ENCODE data around the gene BBOF1. TPM values are rescaled to one million over a fixed set of nuclear protein-coding genes. Genes with fewer than 3 reads are reported as not detected.
A peak's percentile ranks its signal among the peaks of the same experiment; 100 is the strongest.

The BBOF1 gene
- total RNA-seq, 1 experiment from 2014 or later = 4.0 TPM

DNA sequence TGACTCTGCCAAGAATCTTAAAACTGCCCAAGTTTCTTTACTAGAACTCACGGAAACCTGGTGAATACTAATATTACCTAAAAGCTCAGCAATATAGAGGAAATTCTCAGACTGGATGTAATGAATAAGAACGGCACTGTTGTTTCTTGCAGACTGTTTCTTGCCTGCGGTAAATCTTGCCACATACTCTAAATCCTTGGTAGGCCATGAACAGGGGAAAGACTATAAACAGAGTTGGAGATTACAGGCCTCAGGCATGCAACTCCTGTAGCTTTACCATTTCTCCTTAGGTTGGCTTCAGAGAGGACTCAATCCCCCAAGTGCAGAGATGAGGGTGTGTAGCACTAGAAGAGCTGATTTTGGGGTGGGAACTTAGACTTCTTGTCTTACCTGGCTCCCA lies 64.0 kb downstream of the BBOF1 start:
- Histone ChIP-seq H3K4me3 (replicated peaks in 1 of 2; ENCODE audit: low read depth in 1 of 2, low read length in 2 of 2) (peak overlapping the region in 1 of 2 experiments; percentile 98; a peak in 3 of 4 replicates), H3K4me2 (ENCODE audit: low read length) (peak overlapping the region; percentile 100), H3K9me3 (ENCODE audit: control insufficient read depth in 1 of 2, insufficient read depth in 1 of 2, low read depth in 1 of 2, low read length in 2 of 2) (no peaks in the 10 kb centered on the region), H4K20me1 (ENCODE audit: insufficient read depth) (no peaks in the 10 kb centered on the region), H3K27me3 (ENCODE audit: insufficient read depth, low read length) (no peaks in the 10 kb centered on the region), H2AFZ (ENCODE audit: low read depth, low read length, poor library complexity, severe bottlenecking) (no peak overlapping the region), H3K79me2 (ENCODE audit: insufficient read depth, low read length) (peaks cover 18% of the 10 kb centered on the region), H3K27ac (ENCODE audit: low read depth, low read length) (no peak overlapping the region), H3K4me1 (ENCODE audit: control insufficient read depth in 1 of 2, insufficient read depth in 2 of 2, low read length in 2 of 2) (peaks cover 0 to 19% of the 10 kb centered on the region in 2 experiments; a peak in 3 of 4 replicates), H3K9me2 (ENCODE audit: insufficient read depth) (no peaks in the 10 kb centered on the region), H3K36me3 (ENCODE audit: control insufficient read depth in 1 of 2, insufficient read depth in 2 of 2, low read length in 2 of 2) (no peaks in the 10 kb centered on the region), H3K9ac (ENCODE audit: low read length) (peak overlapping the region; percentile 93)
- BruUV-seq (replicated peaks) = no TSS peak
- no peak for DNase-seq (ENCODE audit: low read depth, low spot score)
- ATAC-seq = no peak
- RAD21 ChIA-PET (ENCODE audit: low non-redundant PET in 1 of 2, low total read pairs in 2 of 2, uncharacterized antibody in 2 of 2, unreplicated experiment in 2 of 2) = interaction anchor here in 1 of 2 experiments (0.6 kb wide), 1 partner anchor 158 kb away, joined by 3 read pairs; no protein-coding TSS in a partner anchor
- CTCF ChIA-PET = no interaction called here
- POLR2A ChIA-PET = no interaction called here
- intact Hi-C loops (cut with micrococcal nuclease) = no loop called here
- TF ChIP-seq, protein P1, sequence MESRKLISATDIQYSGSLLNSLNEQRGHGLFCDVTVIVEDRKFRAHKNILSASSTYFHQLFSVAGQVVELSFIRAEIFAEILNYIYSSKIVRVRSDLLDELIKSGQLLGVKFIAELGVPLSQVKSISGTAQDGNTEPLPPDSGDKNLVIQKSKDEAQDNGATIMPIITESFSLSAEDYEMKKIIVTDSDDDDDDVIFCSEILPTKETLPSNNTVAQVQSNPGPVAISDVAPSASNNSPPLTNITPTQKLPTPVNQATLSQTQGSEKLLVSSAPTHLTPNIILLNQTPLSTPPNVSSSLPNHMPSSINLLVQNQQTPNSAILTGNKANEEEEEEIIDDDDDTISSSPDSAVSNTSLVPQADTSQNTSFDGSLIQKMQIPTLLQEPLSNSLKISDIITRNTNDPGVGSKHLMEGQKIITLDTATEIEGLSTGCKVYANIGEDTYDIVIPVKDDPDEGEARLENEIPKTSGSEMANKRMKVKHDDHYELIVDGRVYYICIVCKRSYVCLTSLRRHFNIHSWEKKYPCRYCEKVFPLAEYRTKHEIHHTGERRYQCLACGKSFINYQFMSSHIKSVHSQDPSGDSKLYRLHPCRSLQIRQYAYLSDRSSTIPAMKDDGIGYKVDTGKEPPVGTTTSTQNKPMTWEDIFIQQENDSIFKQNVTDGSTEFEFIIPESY (IDR thresholded peaks at IDR 0.05; ENCODE audit: extremely low read depth, insufficient replicate concordance, low read length) = no peak
- no peak for TF ChIP-seq POLR2AphosphoS5 (IDR thresholded peaks at IDR 0.05; ENCODE audit: low read depth, low read length)
- TF ChIP-seq, protein P2, sequence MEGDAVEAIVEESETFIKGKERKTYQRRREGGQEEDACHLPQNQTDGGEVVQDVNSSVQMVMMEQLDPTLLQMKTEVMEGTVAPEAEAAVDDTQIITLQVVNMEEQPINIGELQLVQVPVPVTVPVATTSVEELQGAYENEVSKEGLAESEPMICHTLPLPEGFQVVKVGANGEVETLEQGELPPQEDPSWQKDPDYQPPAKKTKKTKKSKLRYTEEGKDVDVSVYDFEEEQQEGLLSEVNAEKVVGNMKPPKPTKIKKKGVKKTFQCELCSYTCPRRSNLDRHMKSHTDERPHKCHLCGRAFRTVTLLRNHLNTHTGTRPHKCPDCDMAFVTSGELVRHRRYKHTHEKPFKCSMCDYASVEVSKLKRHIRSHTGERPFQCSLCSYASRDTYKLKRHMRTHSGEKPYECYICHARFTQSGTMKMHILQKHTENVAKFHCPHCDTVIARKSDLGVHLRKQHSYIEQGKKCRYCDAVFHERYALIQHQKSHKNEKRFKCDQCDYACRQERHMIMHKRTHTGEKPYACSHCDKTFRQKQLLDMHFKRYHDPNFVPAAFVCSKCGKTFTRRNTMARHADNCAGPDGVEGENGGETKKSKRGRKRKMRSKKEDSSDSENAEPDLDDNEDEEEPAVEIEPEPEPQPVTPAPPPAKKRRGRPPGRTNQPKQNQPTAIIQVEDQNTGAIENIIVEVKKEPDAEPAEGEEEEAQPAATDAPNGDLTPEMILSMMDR (IDR thresholded peaks at IDR 0.05 in 2 of 3, conservative IDR thresholded peaks at IDR 0.05 in 1 of 3; ENCODE audit: borderline replicate concordance in 1 of 3, insufficient read depth in 1 of 3, low read depth in 2 of 3, low read length in 2 of 3) = no peak
- no peak for TF ChIP-seq YY1 (IDR thresholded peaks at IDR 0.05; ENCODE audit: extremely low read depth, insufficient replicate concordance, low read depth, low read length)
- TF ChIP-seq SP1 (IDR thresholded peaks at IDR 0.05; ENCODE audit: low read depth) = no peak
- TF ChIP-seq POLR2A (IDR thresholded peaks at IDR 0.05; ENCODE audit: borderline replicate concordance, extremely low read depth, insufficient read depth, insufficient read length) = no peak
- no peak for TF ChIP-seq ZNF274 (IDR thresholded peaks at IDR 0.05; ENCODE audit: low read depth, low read length)
- TF ChIP-seq, protein P3, sequence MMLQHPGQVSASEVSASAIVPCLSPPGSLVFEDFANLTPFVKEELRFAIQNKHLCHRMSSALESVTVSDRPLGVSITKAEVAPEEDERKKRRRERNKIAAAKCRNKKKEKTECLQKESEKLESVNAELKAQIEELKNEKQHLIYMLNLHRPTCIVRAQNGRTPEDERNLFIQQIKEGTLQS (IDR thresholded peaks at IDR 0.05) = no peak
- no peak for TF ChIP-seq RAD21 (IDR thresholded peaks at IDR 0.05; ENCODE audit: low read depth)
- TF ChIP-seq, protein P4, sequence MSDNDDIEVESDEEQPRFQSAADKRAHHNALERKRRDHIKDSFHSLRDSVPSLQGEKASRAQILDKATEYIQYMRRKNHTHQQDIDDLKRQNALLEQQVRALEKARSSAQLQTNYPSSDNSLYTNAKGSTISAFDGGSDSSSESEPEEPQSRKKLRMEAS (IDR thresholded peaks at IDR 0.05) = no peak
- no peak for TF ChIP-seq CBX3 (IDR thresholded peaks at IDR 0.05; ENCODE audit: low read depth)
- TF ChIP-seq SIN3A (IDR thresholded peaks at IDR 0.05; ENCODE audit: low read depth) = no peak
- no peak for TF ChIP-seq FOSL1 (IDR thresholded peaks at IDR 0.05; ENCODE audit: low read depth)
